ENCODE data around the gene NCLN.

Gene NCLN

DNA sequence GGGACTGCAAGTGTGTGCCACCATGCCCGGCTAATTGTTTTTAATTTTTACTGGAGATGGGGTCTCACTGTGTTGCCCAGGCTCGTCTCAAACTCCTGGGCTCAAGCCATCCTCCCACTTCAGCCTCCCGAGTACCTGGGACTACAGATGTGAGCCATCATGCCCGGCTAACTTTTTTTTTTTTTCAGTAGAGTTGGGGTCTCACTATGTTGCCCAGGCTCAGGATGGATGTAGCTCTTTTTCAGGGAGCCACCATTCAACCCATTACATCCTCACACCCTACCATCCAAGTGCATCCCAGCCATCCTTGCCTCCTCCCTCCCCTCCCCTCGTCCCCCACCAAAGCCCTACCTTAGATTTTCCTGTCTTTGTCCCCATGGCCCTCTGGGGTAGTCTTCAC is 53.6 kb downstream of the NCLN start:
- TF ChIP-seq Cebpa-rat (IDR thresholded peaks at IDR 0.05), result no peak
- Histone ChIP-seq H3K9me3 (replicated peaks in 1 of 11) (no peaks in the 10 kb centered on the region), H3K4me1 (no peaks in the 10 kb centered on the region), H4K20me1 (peaks cover 0 to 15% (median 0%) of the 10 kb centered on the region in 11 experiments; a peak in 5 of 22 replicates), H3K4me2 (no peak overlapping the region), H3K27me3 (no peaks in the 10 kb centered on the region), H3K9ac (no peak overlapping the region), H3K27ac (no peak overlapping the region), H3K4me3 (no peak overlapping the region), H3K36me3 (no peaks in the 10 kb centered on the region)

DNA sequence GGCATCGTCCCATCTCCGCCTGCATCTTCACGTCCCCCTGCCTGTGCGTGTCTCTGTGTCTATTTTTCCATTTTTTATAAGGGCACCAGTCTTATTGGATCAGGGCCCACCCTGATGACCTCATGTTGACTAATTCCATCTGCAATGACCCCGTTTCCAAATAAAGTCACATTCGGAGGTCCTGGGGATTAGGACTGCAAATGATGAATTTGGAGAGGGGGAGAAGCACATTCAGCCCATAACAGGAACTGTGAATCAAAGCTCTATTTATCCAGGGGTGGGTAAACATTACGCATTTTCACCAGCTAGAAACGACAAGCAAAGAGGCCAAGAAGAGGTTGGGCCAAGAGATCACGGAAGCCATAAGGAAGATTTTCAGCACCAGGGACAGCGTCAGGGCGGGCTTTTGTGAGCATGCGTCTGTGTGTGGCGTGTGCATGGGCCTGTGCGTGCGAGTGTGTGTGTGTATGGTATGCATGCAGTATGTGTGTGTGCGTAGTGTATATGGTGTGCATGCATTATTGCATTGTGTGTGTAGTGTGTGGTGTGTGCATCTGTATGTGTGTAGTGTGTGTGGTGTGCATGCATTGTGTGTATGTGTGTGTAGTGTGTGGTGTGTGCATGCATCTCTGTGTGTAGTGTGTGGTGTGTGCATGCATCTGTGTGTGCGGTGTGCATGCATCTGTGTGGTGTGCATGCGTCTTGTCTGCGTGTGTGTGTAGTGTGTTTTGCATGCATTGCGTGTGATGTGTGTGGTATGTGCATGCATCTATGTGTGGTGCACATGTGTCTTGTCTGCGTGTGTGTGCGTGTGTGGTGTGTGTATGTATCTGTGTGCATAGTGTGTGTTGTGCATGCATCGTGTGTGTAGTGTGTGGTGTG is 58.3 kb downstream of the NCLN start:
- Histone ChIP-seq H3K9ac (no peak overlapping the region), H4K20me1 (peaks cover 0 to 22% (median 0%) of the 10 kb centered on the region in 11 experiments; a peak in 6 of 22 replicates), H3K36me3 (no peaks in the 10 kb centered on the region), H3K4me2 (no peak overlapping the region), H3K4me1 (peaks cover 0 to 6% (median 0%) of the 10 kb centered on the region in 10 experiments; a peak in 5 of 20 replicates), H3K27ac (no peak overlapping the region), H3K9me3 (replicated peaks in 1 of 11) (peaks cover 0 to 5% (median 0%) of the 10 kb centered on the region in 11 experiments; a peak in 1 of 22 replicates), H3K27me3 (no peaks in the 10 kb centered on the region), H3K4me3 (no peak overlapping the region)
- TF ChIP-seq Cebpa-rat (IDR thresholded peaks at IDR 0.05), result no peak

DNA sequence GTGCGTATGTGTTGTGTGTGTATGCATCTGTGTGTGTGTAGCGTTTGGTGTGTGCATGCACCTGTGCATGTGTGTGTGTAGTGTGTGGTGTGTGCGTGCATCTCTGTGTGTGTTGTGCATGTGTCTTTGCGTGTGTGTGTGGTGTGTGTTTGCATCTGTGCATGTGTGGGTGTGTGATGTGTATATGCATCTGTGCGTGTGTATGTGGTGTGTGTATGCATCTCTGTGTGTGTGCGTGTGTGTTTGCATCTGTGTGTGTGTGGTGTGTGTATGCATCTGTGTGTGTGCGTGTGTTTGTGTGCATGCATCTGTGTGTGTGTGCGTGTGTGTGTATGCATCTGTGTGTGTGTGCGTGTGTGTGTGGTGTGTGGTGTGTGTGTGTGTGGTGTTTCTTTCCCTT is 59.3 kb downstream of the NCLN start:
- H4K20me1 ChIP-seq, result peaks cover 0 to 22% (median 0%) of the 10 kb centered on the region in 11 experiments; a peak in 6 of 22 replicates
- TF ChIP-seq Cebpa-rat (IDR thresholded peaks at IDR 0.05), result no peak
- H3K4me1 ChIP-seq, result peaks cover 0 to 8% (median 0%) of the 10 kb centered on the region in 10 experiments; a peak in 5 of 20 replicates
- H3K4me3 ChIP-seq, result no peak overlapping the region
- H3K9ac ChIP-seq, result no peak overlapping the region
- H3K4me2 ChIP-seq, result no peak overlapping the region
- H3K27me3 ChIP-seq, result no peaks in the 10 kb centered on the region
- no peaks in the 10 kb centered on the region for H3K36me3 ChIP-seq
- peaks cover 0 to 14% (median 0%) of the 10 kb centered on the region in 11 experiments; a peak in 2 of 22 replicates for H3K9me3 ChIP-seq (replicated peaks in 1 of 11)
- H3K27ac ChIP-seq, result no peak overlapping the region

DNA sequence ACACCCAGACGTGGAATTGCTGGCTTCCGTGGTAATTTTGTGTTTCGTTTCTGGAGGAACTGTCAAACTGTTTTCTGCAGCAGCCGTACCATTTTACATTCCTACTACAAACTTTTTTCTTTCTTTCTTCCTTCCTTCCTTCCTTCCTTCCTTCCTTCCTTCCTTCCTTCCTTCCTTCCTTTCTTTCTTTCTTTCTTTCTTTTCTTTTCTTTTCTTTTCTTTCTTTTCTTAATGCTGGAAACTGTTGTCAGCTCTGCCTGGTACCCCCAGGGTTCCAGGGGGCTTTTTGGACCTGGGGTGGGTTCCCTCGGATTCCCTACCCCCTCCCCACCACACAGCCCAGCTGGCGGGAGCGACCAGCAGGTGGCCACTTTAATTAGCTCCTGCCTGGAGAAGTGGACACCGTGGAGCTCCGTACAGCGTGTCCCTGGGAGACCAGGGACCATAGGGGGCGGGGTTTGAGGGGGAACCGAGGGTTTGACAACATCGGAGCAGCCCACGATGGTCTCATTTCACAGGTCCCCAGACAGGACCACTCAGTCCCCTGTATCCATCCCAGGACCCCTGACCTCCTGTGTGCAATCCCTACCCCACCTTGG is 63.1 kb downstream of the NCLN start:
- no peak overlapping the region for H3K9ac ChIP-seq
- H3K27me3 ChIP-seq, result no peaks in the 10 kb centered on the region
- TF ChIP-seq Cebpa-rat (IDR thresholded peaks at IDR 0.05), result no peak
- peaks cover 0 to 10% (median 0%) of the 10 kb centered on the region in 11 experiments; a peak in 3 of 22 replicates for H4K20me1 ChIP-seq
- peaks cover 4 to 28% (median 12%) of the 10 kb centered on the region in 11 experiments; a peak in 16 of 22 replicates for H3K9me3 ChIP-seq (replicated peaks in 1 of 11)
- no peak overlapping the region for H3K4me3 ChIP-seq
- H3K4me1 ChIP-seq, result peaks cover 0 to 8% (median 0%) of the 10 kb centered on the region in 10 experiments; a peak in 5 of 20 replicates
- no peak overlapping the region for H3K27ac ChIP-seq
- peaks cover 0 to 12% (median 0%) of the 10 kb centered on the region in 11 experiments; a peak in 4 of 22 replicates for H3K36me3 ChIP-seq
- peak overlapping the region in 3 of 11 experiments; percentile 12 to 36 (median 30); a peak in 3 of 22 replicates for H3K4me2 ChIP-seq

DNA sequence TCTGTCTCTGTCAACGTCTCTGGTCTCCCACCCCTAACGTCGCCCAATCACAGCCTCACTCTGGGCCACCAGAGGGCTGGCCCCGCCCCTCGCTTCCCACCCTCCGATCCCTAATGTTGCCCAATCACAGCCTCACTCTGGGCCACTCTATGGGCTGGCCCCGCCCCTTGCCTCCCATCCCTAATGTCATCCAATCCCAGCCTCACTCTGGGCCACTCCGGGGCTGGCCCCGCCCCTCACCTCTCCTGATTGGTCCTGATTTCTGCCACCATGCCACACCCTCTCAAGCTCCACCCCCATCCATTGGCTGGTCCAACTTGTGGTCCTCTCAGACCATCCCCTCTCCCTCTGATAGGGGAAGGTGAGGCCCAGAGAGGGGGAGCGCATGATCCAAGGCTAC is 63.7 kb downstream of the NCLN start:
- Histone ChIP-seq H3K36me3 (peaks cover 0 to 12% (median 0%) of the 10 kb centered on the region in 11 experiments; a peak in 4 of 22 replicates), H3K27ac (no peak overlapping the region), H3K9me3 (replicated peaks in 1 of 11) (peaks cover 4 to 28% (median 13%) of the 10 kb centered on the region in 11 experiments; a peak in 16 of 22 replicates), H3K4me3 (no peak overlapping the region), H3K9ac (no peak overlapping the region), H4K20me1 (peaks cover 0 to 10% (median 0%) of the 10 kb centered on the region in 11 experiments; a peak in 1 of 22 replicates), H3K4me2 (no peak overlapping the region), H3K4me1 (peaks cover 0 to 8% (median 0%) of the 10 kb centered on the region in 10 experiments; a peak in 5 of 20 replicates), H3K27me3 (no peaks in the 10 kb centered on the region)
- no peak for TF ChIP-seq Cebpa-rat (IDR thresholded peaks at IDR 0.05)

DNA sequence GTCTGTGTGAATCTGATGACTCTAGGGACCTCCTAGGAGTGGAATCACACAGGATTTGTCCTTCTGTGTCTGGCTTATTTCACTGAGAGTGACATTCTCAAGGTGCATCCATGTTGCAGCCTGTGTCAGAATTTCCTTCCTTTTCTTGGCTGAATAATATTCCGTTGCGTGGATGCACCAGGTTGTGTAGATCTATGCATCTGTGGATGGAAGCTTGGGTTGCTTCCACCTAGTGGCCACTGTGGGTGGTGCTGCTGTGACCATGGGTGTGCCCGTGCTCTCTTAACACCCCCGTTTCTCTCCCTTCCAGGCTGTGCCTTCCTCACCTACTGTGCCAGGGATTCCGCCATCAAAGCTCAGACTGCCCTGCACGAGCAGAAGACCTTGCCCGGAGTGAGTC is 64.9 kb downstream of the NCLN start:
- no peak for TF ChIP-seq Cebpa-rat (IDR thresholded peaks at IDR 0.05)

DNA sequence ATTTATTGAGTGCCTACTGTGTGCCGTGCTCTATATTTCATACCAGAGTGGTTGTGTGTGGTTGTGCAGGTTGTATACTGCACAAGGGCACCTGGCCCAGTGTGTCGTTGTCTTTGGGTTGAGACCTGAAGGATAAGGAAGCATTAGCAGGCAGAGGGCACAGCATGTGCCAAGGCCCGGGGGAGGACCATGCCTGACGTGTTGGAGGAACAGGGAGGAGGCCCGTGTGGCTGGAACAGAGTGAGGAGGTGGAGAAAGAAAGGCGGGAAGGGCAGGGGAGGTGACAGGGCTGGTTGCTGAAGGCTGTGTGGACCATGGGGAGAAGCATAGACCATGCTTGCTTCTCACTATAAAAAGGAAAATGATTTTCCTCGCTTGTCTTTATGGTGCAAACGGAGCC is 65.5 kb downstream of the NCLN start:
- peaks cover 4 to 28% (median 13%) of the 10 kb centered on the region in 11 experiments; a peak in 16 of 22 replicates for H3K9me3 ChIP-seq (replicated peaks in 1 of 11)
- no peaks in the 10 kb centered on the region for H3K27me3 ChIP-seq
- no peak overlapping the region for H3K4me3 ChIP-seq
- no peak overlapping the region for H3K9ac ChIP-seq
- no peak overlapping the region for H3K27ac ChIP-seq
- no peaks in the 10 kb centered on the region for H4K20me1 ChIP-seq
- H3K4me1 ChIP-seq, result peaks cover 0 to 8% (median 0%) of the 10 kb centered on the region in 10 experiments; a peak in 5 of 20 replicates
- peaks cover 0 to 12% (median 0%) of the 10 kb centered on the region in 11 experiments; a peak in 4 of 22 replicates for H3K36me3 ChIP-seq
- no peak overlapping the region for H3K4me2 ChIP-seq
- TF ChIP-seq Cebpa-rat (IDR thresholded peaks at IDR 0.05), result no peak

More for the DNA sequence above, 64.9 kb downstream of the NCLN start:
- Histone ChIP-seq H3K36me3 (peaks cover 0 to 12% (median 0%) of the 10 kb centered on the region in 11 experiments; a peak in 4 of 22 replicates), H3K9me3 (replicated peaks in 1 of 11) (peaks cover 4 to 28% (median 13%) of the 10 kb centered on the region in 11 experiments; a peak in 16 of 22 replicates), H3K27ac (no peak overlapping the region), H3K27me3 (no peaks in the 10 kb centered on the region), H3K4me2 (no peak overlapping the region), H3K9ac (no peak overlapping the region), H3K4me3 (no peak overlapping the region), H3K4me1 (peaks cover 0 to 8% (median 0%) of the 10 kb centered on the region in 10 experiments; a peak in 5 of 20 replicates), H4K20me1 (peaks cover 0 to 3% (median 0%) of the 10 kb centered on the region in 11 experiments; a peak in 1 of 22 replicates)

DNA sequence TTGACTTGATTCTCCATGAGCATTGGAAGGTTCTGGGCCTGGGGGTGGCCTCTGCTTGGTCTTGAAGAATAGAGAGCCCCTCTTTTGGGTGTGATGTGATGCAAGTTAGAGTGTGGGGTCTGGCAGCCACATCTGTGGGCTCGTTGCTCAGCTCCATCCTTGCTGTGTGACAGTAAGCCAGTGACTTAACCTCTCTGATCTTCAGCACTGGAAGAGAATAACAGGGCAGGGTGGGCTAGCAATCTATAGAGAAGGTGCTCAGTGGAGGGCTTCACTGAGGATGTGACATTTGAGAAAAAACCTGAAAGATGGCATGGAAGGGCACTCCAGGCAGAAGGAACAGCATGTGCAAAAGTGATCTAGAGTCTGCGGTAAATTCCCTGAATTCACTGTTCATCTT is 66.9 kb downstream of the NCLN start:
- Histone ChIP-seq H3K36me3 (peaks cover 0 to 12% (median 0%) of the 10 kb centered on the region in 11 experiments; a peak in 4 of 22 replicates), H3K4me3 (no peak overlapping the region), H3K9ac (no peak overlapping the region), H3K4me1 (peaks cover 0 to 8% (median 0%) of the 10 kb centered on the region in 10 experiments; a peak in 5 of 20 replicates), H3K27ac (no peak overlapping the region), H3K27me3 (no peaks in the 10 kb centered on the region), H3K9me3 (replicated peaks in 1 of 11) (peaks cover 4 to 28% (median 13%) of the 10 kb centered on the region in 11 experiments; a peak in 16 of 22 replicates), H3K4me2 (no peak overlapping the region), H4K20me1 (no peaks in the 10 kb centered on the region)
- TF ChIP-seq Cebpa-rat (IDR thresholded peaks at IDR 0.05), result no peak
